GM12878 (cell line): Measurements from ENCODE around the gene PNPLA8. TPM values are rescaled to one million over a fixed set of nuclear protein-coding genes. Genes with fewer than 3 reads are reported as not detected.
A peak's percentile ranks its signal among the peaks of the same experiment; 100 is the strongest.

Experiments
- ATF3 ChIP-seq: IDR thresholded peaks from 2 replicates; pipeline ENCODE4 v1.6.1; 2011; ENCODE audit warnings: low read depth, mild to moderate bottlenecking, low read length, moderate library complexity, borderline replicate concordance; ENCODE audit errors: extremely low read depth
- DPF2 ChIP-seq: fragments of 450-650 bp; IDR thresholded peaks from 2 replicates; pipeline ENCODE4 v1.6.1; 2017; ENCODE audit warnings: mild to moderate bottlenecking
- FOS ChIP-seq: IDR thresholded peaks from 3 replicates; pipeline ENCODE4 v1.6.1; 2011; ENCODE audit warnings: borderline replicate concordance; ENCODE audit not compliant: insufficient read length; ENCODE audit errors: extremely low read depth
- NFIC ChIP-seq: IDR thresholded peaks from 2 replicates; pipeline ENCODE4 v1.6.1; 2012; ENCODE audit warnings: low read depth, mild to moderate bottlenecking, inconsistent platforms, low read length, moderate library complexity
- NRF1 ChIP-seq: conservative IDR thresholded peaks from 2 replicates; pipeline ENCODE4 v1.6.1; 2011; ENCODE audit warnings: mild to moderate bottlenecking, low read depth, low read length, improper control_type of control experiment
- PKNOX1 ChIP-seq: fragments of 450-650 bp; IDR thresholded peaks from 2 replicates; pipeline ENCODE4 v1.6.1; 2016; ENCODE audit warnings: mild to moderate bottlenecking
- RAD51 ChIP-seq: fragments of 450-650 bp; IDR thresholded peaks from 2 replicates; pipeline ENCODE4 v1.6.1; 2016; ENCODE audit warnings: moderate library complexity, mild to moderate bottlenecking, inconsistent platforms
- RB1 ChIP-seq: fragments of 450-650 bp; formaldehyde crosslinking; IDR thresholded peaks from 2 replicates; pipeline ENCODE4 v1.6.1; 2017; ENCODE audit warnings: mild to moderate bottlenecking, borderline replicate concordance
- SIX5 ChIP-seq: IDR thresholded peaks from 2 replicates; pipeline ENCODE4 v1.6.1; 2011; ENCODE audit warnings: mild to moderate bottlenecking, low read depth, low read length, moderate library complexity; ENCODE audit not compliant: severe bottlenecking
- TCF12 ChIP-seq: IDR thresholded peaks from 2 replicates; pipeline ENCODE4 v1.6.1; 2011; ENCODE audit warnings: low read depth, mild to moderate bottlenecking, low read length
- USF1 ChIP-seq: IDR thresholded peaks from 2 replicates; pipeline ENCODE4 v1.6.1; 2011; ENCODE audit warnings: borderline replicate concordance, low read depth, mild to moderate bottlenecking, moderate library complexity, mixed read lengths, low read length; ENCODE audit not compliant: insufficient read depth; ENCODE audit errors: extremely low read length
- ZNF592 ChIP-seq: fragments of 450-650 bp; IDR thresholded peaks from 2 replicates; pipeline ENCODE4 v1.6.1; 2017; ENCODE audit warnings: mild to moderate bottlenecking, moderate library complexity
- ZNF622 ChIP-seq: fragments of 450-650 bp; IDR thresholded peaks from 2 replicates; pipeline ENCODE4 v1.6.1; 2017; ENCODE audit warnings: mild to moderate bottlenecking, inconsistent platforms
- polyA plus RNA-seq, 11 experiments: library from polyadenylated mRNA; depleted of rRNA in 4 of 11; unstranded in 6 of 11; stranded (reverse) in 5 of 11; fragments of >200 nt; fragmentation: Nextera tagmentation in 4 of 11; fragmentation: Illumina TruSeq in 1 of 11; extraction: Ambion mirVana in 4 of 11; extraction: Trizol in 1 of 11; gene quantifications; 1 replicate in 1 of 11; 2 replicates in 10 of 11; pipeline versions ENCODE4 v1.2.1 to v1.2.3, GENCODE V29; 2011 to 2016; ENCODE audit warnings: inconsistent platforms in 2 of 11, missing spikeins in 2 of 11, low read depth in 1 of 11
- total RNA-seq, 4 experiments: library from RNA; depleted of rRNA in 3 of 4; stranded (reverse); fragments of >200 nt in 3 of 4; fragmentation: Illumina TruSeq in 1 of 4; extraction: Trizol in 1 of 4; gene quantifications; 2 replicates each; pipeline versions ENCODE4 v1.2.1 to v1.2.3, GENCODE V29; 2013 to 2021

PNPLA8 gene
- total and polyA plus RNA-seq, 10 of the 15 experiments (the other 5 are each of a cell fraction or from before 2014, with no cell fraction given), result 8.0 to 16.3 (median 12.2) TPM

- TF ChIP-seq ZNF622 (no peak), ZNF592 (no peak), RB1 (0 out of 2 replicates have a peak, but pooled peaks have one; percentile 90), USF1 (peak; percentile 24), PKNOX1 (no peak), NFIC (0 out of 2 replicates have a peak, but pooled peaks have one; percentile 21), FOS (no peak), NRF1 (no peak), RAD51 (peak; percentile 50; the same call in 1 of the 2 replicates), TCF12 (no peak), DPF2 (0 out of 2 replicates have a peak, but pooled peaks have one; percentile 28), SIX5 (no peak), ATF3 (no peak)
These were observed 43.0 kb upstream of the PNPLA8 start (continued) for GRCh38 chr7:108568801-108569380.
